ENCODE data around the gene CTBP2. TPM values are rescaled to one million over a fixed set of nuclear protein-coding genes. Genes with fewer than 3 reads are reported as not detected.

The CTBP2 gene
- total and polyA plus RNA-seq, 2 of the 13 experiments (the other 11 are each of a cell fraction or from before 2014, with no cell fraction given): 0.08 TPM; not detected in 1

- TF ChIP-seq ZNF678 (CRISPR knock-in tag; IDR thresholded peaks at IDR 0.05) (no peak), REXO4 (CRISPR knock-in tag; IDR thresholded peaks at IDR 0.05; ENCODE audit: borderline replicate concordance) (no peak), ZNF275 (CRISPR knock-in tag; IDR thresholded peaks at IDR 0.05; ENCODE audit: borderline replicate concordance) (no peak), RORA (CRISPR knock-in tag; IDR thresholded peaks at IDR 0.05) (no peak), ATF1 (CRISPR knock-in tag; IDR thresholded peaks at IDR 0.05) (no peak), PRMT3 (CRISPR knock-in tag; IDR thresholded peaks at IDR 0.05; ENCODE audit: borderline replicate concordance, low read depth) (no peak), ZNF354B (CRISPR knock-in tag; IDR thresholded peaks at IDR 0.05) (no peak), SRSF1 (optimal IDR thresholded peaks at IDR 0.05; ENCODE audit: low read depth, low read length) (no peak), SIX4 (CRISPR knock-in tag; IDR thresholded peaks at IDR 0.05) (no peak), ZNF205 (CRISPR knock-in tag; IDR thresholded peaks at IDR 0.05) (no peak), MBNL3 (CRISPR knock-in tag; conservative IDR thresholded peaks at IDR 0.05) (no peak), KIAA2018 (CRISPR knock-in tag; IDR thresholded peaks at IDR 0.05; ENCODE audit: borderline replicate concordance) (no peak)
- TF ChIP-seq, protein P1, sequence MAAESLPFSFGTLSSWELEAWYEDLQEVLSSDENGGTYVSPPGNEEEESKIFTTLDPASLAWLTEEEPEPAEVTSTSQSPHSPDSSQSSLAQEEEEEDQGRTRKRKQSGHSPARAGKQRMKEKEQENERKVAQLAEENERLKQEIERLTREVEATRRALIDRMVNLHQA (CRISPR knock-in tag; IDR thresholded peaks at IDR 0.05): no peak
Measured at GRCh38 chr10:124936813-124937212, 223.6 kb downstream of the CTBP2 start (continued).

Data from HepG2 (cell line).